Hippocampal formation (tissue), 2 donors: ENCODE measurements around the gene RER1.

Experiments used
- DNase-seq, 2 donors: peaks; one replicate each; lab custom pipeline; 2025; lab: John Stamatoyannopoulos, UW

Gene RER1

DNA sequence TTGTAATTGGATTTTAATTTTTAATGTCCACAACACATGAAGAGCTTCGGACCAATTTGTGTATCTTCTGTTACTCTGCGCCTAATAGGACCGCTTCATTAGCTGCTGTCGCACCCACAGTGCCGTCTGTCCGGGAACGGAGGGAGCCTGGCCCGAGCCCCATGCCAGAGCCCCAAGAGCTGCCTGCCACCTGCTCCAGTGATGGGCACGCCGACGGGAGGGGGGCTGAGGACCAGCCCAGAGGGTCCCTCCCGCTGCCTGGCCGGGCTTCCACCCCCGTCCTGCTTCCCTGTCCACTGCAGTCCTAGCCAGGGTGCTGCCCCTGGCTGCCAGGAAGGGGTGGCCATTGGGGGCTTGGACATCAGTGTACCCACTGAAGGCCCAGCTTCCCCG lies 54.2 kb downstream of the RER1 start:
- no peak for DNase-seq

DNA sequence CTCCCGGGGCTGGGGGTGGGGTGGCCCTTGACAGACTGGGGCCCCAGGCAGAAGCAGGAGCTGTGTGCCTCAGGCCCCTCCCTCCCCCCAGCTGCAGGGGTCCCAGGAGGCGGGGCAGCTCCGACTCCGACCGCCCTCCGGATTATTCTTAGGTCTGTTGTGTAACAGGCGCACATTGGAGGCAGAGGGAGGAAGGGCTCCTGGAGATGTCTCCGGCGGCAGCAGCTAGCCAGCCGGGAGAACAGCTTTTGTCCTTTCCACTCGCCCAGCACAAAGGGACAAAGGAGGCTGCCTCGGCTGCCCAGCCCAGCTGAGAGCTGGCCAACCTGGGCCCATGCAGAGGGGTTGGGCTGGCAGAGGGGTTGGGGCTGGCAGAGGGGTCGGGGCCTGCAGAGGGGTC lies 54.8 kb downstream of the RER1 start:
- DNase-seq, result peak; percentile 67 to 79

DNA sequence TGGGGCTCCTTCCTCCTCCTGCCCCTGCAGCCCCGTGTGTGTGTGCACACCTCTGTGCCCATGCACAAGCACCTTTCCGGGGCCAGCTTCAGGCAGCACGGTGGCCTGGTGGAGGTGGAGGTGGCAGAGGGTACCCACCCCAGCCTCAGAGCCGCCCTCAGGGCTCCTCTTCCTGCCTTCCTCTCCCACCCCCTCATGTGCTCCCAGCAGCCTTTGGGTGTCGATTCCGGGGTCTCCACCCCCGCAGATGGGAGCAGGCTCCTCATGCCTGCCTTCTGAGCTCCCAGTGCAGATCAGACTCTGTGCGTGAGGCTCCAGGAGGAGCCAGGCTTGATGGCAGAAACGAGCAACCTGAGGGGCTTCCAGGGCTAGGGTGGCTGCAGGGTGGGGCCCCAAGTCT lies 55.2 kb downstream of the RER1 start:
- no peak for DNase-seq

DNA sequence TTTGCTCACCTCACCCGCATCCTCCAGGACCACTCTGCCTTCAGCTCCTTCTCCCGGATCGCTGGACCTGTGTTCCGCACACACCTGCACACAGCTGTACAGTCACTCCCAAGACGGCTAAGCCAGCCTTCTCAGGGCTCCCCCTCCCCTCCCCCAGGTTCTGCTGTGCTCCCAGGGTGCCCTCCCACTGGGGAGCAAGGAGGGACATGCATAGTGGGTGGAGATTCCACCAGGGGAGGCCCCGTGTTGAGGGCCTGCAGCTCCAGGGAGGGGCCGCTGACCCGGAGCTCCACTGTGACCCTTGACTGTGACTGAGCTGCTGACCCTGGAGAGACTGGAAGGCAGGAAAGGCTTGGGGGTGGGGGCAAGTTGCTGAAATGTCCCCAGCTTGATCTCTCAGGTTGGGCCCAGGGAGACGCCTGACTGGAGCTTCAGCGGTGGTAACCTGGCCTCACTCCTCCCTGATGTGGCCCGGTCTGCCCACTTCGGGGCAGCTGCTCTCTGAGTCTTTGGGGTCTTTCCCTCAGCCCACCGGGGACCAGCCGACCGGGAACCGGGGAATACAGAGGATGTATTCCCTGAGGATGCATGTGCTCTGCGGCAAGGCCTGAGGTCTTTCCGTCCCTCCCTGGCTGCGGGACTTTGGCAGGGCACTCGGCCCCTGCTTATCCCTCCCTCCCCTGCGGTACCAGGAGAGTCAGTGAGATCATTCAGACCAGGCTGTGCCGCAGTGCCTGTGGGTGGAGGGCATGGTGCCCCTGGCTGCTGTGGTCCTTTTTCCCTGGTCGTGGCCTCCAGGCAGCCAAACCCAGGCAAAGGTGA lies 55.8 kb downstream of the RER1 start:
- no peak for DNase-seq

DNA sequence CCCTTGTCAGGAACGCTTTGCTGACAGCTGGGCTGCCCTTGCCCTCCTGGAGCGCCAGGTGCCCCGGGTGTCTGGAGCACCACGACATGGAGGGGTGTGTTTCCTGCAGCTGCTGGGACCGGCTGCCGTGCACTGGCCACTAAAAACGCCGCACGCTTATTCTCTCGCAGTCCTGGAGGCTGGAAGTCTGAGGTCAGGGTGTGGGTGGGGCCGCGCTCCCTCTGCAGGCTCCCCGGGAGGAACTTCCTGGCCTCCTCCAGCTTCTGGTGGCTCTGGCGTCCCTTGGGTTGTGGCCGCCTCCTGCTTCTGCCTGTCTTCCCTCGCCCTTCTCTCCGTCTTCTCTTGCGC lies 56.4 kb downstream of the RER1 start:
- DNase-seq, result no peak

DNA sequence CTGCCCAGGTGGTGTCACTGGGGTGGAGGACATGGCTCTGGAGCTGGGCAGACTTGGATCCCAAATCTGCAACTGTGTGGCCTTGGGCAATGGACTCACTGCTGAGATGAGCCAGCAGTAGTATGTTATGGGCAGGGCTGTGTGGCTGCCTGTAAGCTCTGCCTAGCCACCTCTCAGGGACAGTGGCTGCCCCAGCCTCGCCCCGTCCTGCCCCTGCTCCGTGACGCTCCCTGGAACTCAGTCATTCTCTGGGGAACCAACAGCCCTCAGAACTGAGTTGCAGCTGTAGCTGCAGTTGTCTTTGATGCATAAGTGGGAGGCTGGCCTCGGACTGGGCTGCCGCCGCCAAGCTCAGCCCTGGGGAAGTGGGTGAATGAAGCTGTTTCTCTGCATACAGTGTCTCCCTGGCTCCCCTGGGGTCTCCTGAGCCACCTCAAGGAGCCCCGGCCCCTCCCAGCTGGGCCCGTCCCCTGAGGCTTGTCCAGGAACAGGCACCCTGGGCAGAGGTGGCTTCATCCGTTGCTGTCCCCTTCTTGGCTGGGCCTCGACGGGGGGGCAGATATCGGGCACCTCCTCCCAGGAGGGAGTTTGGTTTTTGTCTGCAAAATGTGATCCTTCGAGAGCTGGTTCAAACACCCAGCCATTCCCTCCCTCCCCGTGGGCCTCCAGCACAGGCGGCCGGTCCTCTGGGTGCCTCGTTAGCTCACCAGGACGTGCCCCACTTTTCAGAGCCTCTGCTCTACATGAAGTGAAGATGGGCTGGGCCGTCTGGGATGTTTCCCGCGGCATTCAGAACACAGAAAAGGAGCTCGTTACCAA lies 58.2 kb downstream of the RER1 start:
- peak in 1 of 2 donors; percentile 51 for DNase-seq

DNA sequence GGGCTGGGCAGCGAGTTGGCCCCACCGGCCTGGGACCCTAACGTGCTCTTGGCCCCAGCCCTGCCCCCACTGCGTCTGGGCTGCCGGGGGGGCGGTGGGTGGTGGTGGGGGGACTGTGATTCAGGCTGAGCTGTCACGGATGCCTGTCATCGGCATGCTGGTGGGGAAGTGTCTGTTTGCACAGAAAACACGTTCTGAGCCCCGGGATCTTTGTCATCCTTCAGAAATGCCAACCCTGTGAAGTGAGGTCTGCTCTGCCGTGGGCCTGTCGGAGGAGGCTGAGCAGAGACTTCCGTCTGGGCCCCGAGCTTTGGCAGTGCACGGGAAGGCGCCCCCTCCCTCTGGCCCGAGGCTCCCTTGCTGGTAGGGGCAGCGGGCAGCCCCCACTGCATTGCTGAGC lies 60.1 kb downstream of the RER1 start:
- no peak for DNase-seq

DNA sequence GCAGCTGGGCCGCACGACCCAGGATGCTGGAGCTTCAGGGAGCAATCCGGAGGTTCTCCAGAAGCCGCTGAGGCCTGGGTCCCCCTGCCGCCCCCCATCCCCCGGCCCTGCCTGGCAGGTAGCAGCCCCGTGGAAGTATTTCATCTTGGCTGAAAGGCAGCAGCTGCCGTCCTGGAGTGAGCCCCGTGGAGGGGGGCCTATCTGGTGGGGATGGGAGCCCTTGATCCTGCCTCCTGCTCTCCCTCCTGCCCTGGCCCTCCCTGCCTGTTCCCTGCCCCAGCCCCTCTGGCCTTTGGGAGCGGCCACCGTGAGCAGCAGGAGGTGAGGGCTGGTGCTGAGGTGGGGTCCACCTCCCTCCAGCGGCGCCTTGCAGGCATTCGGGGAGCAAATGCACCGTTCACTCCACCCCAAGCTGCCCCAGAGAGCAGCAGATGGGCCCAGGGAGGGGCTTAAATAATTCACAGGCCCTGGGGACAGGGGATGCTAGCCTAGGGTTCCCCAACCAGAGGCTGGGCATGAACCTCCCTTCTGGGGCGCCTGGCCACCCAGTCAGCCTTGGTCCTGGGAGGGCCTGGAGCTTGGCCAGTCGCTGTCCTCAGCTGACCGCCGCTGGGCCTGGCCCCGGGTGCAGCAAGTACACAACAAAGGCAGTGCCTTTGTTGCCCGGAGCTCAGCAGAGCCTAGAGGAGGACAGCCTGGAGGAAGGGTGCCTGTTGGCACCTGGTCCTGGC lies 60.7 kb downstream of the RER1 start:
- DNase-seq, result peak; percentile 73 to 81

DNA sequence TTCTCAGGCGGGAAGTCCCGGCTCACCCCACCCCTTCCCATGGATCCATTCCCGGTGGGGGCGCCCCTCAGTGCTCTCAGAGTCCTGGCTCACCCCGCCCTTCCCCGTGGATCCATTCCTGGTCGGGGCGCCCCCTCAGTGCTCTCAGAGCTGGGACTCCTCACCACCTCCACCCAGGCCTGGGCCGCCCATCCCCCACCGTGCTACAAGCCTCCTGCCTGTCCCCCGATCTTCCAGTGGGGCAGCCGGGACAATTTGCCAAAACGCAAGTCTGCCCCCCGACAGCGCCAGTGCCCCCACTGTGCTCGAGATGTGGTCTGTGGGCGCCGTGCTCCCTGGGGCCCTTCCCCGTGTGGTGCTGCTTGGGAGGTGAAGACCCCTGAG lies 61.3 kb downstream of the RER1 start:
- no peak for DNase-seq

DNA sequence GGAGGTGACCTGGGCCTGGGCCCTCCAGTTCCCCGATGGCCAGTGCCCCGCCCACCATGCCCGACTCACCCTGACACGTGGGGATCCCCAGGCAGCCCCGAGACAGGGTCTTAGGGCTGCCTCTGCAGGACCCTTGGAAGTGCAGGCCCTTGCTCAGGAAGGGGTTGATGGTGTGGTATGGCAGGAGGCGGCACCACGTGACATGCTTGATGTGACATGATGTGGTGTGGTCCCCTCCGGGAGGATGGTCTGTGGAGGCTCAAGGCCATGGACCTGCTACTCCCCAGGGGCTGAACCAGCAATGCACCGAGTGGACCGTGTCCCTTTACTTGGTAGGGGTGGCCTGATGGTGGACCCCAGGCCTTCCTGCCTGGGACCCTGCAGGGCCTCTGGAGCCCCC lies 62.6 kb downstream of the RER1 start:
- DNase-seq, result no peak
